SK-N-MC (cell line): ENCODE measurements around the gene MAP6.

ENCODE experiments used
- DNase-seq: peaks from one replicate; pipeline ENCODE4 v3.0.0-alpha.2; 2011; ENCODE audit warnings: low read depth, low spot score
- H3K27ac ChIP-seq: fragments of 200-600 bp; sonication (generic); 2 replicates; pipeline ENCODE4 v1.5.1; 2016; ENCODE audit warnings: mixed run types
- H3K36me3 ChIP-seq: fragments of 200-600 bp; sonication (generic); 2 replicates; pipeline ENCODE4 v1.6.1; 2017; ENCODE audit warnings: antibody characterized with exemption, low read length, mixed read lengths; ENCODE audit not compliant: insufficient read depth
- H3K4me3 ChIP-seq: fragments of 200-600 bp; sonication (generic); 2 replicates; pipeline ENCODE4 v1.5.1; 2016
- H3K9ac ChIP-seq: fragments of 200-600 bp; sonication (generic); 2 replicates; pipeline ENCODE4 v1.8.0; 2017; ENCODE audit warnings: mixed run types, mixed read lengths; ENCODE audit not compliant: insufficient read length
- H3K9me3 ChIP-seq: fragments of 200-600 bp; sonication (generic); 2 replicates; pipeline ENCODE4 v1.6.1; 2017; ENCODE audit warnings: low read depth, mild to moderate bottlenecking, antibody characterized with exemption, low read length, moderate library complexity, mixed read lengths
- EZH2 ChIP-seq: fragments of 200-600 bp; sonication (generic); IDR thresholded peaks from one replicate; pipeline ENCODE4 v1.6.1; 2017; ENCODE audit warnings: antibody characterized with exemption
- FOXP2 ChIP-seq: optimal IDR thresholded peaks from 2 replicates; pipeline ENCODE3; 2011; ENCODE audit warnings: mild to moderate bottlenecking, moderate library complexity; ENCODE audit not compliant: insufficient read depth; ENCODE audit errors: extremely low read length, control extremely low read depth
- POLR2AphosphoS5 ChIP-seq: IDR thresholded peaks from 2 replicates; pipeline ENCODE4 v1.6.1; 2012; ENCODE audit warnings: mild to moderate bottlenecking, low read depth, low read length, borderline replicate concordance

MAP6 gene

DNA sequence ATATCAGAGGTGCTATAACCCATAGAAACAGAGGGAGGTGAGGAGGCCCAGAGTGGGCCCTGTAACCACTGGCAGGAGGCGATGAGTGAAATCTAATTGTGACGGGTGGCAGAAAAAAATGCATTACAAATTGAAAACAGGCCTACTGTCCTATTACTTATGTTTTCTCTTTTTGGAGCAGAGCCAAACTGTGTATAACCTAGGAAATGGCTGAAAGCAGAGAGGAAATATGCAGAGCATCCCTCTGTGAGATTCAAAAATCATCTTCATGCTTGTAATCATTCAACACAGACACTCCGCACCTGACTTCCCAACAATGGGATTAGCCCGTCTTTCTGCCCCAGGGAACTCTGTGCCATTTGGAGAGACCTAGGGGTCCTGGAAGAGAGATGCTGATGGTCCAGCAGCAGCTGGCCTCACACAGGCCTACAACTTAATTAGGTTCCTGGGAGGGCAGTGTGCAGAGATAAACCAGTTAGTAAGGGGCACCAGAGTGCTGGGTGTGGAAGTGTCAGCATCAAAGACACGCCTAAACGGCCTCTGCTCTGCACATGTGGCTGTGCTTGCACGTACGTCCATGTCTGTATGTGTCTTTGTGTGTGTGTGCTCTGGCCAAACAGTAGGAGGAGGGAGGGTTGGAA is 41.8 kb downstream of the MAP6 start:
- DNase-seq = no peak
- H3K27ac ChIP-seq = no peak overlapping the region

DNA sequence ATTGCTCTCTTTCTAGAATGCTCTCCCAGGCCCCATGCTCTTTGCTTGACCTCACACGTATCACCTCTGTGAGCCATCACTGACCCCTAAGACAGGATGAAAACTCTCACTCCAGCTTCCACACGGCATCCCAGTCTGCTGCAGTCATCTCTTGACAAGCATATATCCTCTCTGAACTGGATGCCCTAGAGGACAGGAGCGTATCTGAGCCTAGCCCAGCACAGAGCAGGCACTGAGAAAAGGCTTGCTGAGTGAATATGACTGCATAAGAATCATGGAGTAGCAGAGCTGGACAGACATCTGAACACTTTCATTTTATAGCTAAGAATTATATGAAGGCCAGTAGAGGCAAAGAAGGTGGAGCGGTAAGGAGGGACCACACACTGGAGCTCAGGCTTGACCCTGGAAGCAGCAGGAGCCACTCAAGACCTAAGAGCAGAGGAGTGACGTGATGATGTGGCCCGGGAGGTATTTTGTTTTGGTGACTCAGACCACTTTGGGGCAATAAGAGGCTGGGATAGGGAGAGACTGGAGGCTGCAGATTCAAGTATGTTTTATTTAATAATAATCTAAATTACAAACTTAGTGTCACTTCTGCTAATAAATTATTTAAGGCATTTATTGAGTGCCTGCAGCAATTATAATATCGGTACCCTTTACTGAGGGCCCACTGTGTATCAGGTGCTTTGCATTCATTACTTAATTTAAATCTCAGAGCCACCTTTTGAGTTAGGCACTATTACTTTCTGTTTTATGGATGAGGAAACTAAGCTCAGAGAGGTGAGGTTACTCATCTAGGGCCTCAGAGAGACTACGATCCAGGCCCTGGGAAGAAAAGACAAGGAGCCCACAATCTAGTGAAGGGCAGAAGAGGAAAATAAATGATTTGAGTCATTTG is 42.6 kb downstream of the MAP6 start:
- H3K27ac ChIP-seq = no peak overlapping the region
- H3K4me3 ChIP-seq = 0 out of 2 replicates have a peak overlapping the region, but pooled peaks have one; percentile 8
- DNase-seq = no peak
- H3K9ac ChIP-seq = no peak overlapping the region
- no peaks in the 10 kb centered on the region for H3K36me3 ChIP-seq
- TF ChIP-seq EZH2 (no peak), POLR2AphosphoS5 (no peak), FOXP2 (no peak)
- H3K9me3 ChIP-seq = no peaks in the 10 kb centered on the region

More for the DNA sequence above, 41.8 kb downstream of the MAP6 start:
- Histone ChIP-seq H3K4me3 (0 out of 2 replicates have a peak overlapping the region, but pooled peaks have one; percentile 8), H3K9ac (no peak overlapping the region), H3K9me3 (no peaks in the 10 kb centered on the region), H3K36me3 (no peaks in the 10 kb centered on the region)
- no peak for TF ChIP-seq EZH2
- no peak for TF ChIP-seq FOXP2
- TF ChIP-seq POLR2AphosphoS5 = no peak

DNA sequence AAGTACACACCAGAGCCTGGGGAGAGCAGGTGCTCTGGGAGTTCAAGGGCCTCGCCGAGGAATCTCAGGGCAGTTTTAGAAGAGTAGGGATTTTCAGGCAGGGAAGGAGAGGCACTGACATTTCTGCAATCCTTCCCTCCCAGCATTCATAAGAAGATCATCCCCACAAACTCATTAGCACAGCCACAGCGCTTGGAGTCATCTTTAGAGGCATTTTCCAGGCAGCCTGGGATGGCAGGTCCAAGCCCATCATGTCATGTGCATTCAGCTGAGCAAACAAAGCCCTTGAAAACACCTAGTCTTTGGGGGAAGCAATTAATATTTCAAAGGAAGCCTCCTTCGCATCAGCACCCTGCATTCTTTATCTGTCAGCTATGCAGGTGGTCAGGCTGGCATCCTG is 43.8 kb downstream of the MAP6 start:
- H3K4me3 ChIP-seq = no peak overlapping the region
- no peak for DNase-seq
- H3K9me3 ChIP-seq = no peaks in the 10 kb centered on the region
- no peak for TF ChIP-seq POLR2AphosphoS5
- no peak for TF ChIP-seq EZH2
- no peak for TF ChIP-seq FOXP2
- no peak overlapping the region for H3K9ac ChIP-seq
- no peaks in the 10 kb centered on the region for H3K36me3 ChIP-seq
- H3K27ac ChIP-seq = no peak overlapping the region

- no peaks in the 10 kb centered on the region for H3K9me3 ChIP-seq
- H3K36me3 ChIP-seq = no peaks in the 10 kb centered on the region
- H3K27ac ChIP-seq = peak overlapping the region; percentile 70; the same call in 1 of the 2 replicates
- DNase-seq = peak; percentile 32
- peak overlapping the region; percentile 54 for H3K4me3 ChIP-seq
- no peak overlapping the region for H3K9ac ChIP-seq
- TF ChIP-seq FOXP2 (no peak), POLR2AphosphoS5 (no peak), EZH2 (no peak)
Measured at GRCh38 chr11:75616281-75616680, 52.6 kb downstream of the MAP6 start.

DNA sequence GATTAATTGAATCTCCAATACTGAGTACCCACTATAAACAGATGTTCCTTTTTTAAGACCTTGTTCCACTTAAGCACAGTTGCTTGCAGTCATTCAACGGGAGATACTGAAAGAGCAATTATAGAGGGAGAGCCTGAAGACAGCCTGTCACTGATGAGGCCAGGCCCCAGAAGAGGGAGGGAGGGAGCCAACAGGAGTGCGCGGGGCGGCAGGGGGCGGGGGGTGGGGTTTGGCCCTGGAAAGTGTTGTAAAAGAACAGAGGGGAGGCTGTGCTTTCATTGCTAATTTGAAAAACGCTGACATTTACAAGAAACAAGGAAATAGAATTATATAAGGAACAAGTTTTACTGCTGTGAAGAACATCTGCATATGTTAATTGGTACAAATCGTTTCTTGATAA is 53.1 kb downstream of the MAP6 start:
- Histone ChIP-seq H3K27ac (peak overlapping the region; percentile 70; the same call in 1 of the 2 replicates), H3K4me3 (peak overlapping the region; percentile 58), H3K36me3 (no peaks in the 10 kb centered on the region), H3K9me3 (no peaks in the 10 kb centered on the region), H3K9ac (no peak overlapping the region)
- TF ChIP-seq POLR2AphosphoS5 = peak; percentile 52; the same call in 1 of the 2 replicates
- no peak for TF ChIP-seq FOXP2
- TF ChIP-seq EZH2 = no peak
- peak; percentile 70 for DNase-seq

- TF ChIP-seq FOXP2 (no peak), POLR2AphosphoS5 (no peak), EZH2 (no peak)
- H3K36me3 ChIP-seq = no peaks in the 10 kb centered on the region
- no peak overlapping the region for H3K9ac ChIP-seq
- no peaks in the 10 kb centered on the region for H3K9me3 ChIP-seq
- H3K27ac ChIP-seq = no peak overlapping the region
- no peak overlapping the region for H3K4me3 ChIP-seq
- DNase-seq = no peak
Measured at GRCh38 chr11:75611823-75612222, 57.0 kb downstream of the MAP6 start.

DNA sequence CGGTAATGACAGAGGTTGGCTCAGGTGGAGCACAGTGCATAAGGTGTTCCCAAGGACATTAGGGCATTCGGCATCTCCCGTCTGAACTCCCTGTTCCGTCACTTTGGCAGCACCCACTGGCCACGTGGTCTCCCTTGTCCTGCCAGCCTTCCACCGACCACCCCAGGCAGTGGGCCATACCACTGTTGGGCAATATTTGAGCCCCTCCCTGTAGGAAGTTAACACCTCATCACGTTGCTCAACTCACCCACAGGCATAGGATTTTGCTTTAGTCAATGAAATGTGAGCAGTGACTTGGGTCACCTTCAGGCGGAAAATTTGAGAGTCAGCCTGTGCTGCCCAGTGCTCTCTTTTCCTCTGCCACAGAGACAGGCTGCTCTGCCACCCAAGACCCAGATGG is 62.7 kb downstream of the MAP6 start:
- H3K9ac ChIP-seq = no peak overlapping the region
- no peaks in the 10 kb centered on the region for H3K9me3 ChIP-seq
- no peak overlapping the region for H3K4me3 ChIP-seq
- no peak for DNase-seq
- H3K27ac ChIP-seq = no peak overlapping the region
- TF ChIP-seq POLR2AphosphoS5 (no peak), FOXP2 (no peak), EZH2 (no peak)
- H3K36me3 ChIP-seq = no peaks in the 10 kb centered on the region
